Measurements from ENCODE around the gene KCNT2. TPM values are rescaled to one million over a fixed set of nuclear protein-coding genes. Genes with fewer than 3 reads are reported as not detected.
A peak's percentile ranks its signal among the peaks of the same experiment; 100 is the strongest.

KCNT2 gene
- total RNA-seq, 1 experiment from 2014 or later: not detected

GRCh38 chr1:196438329-196438728 lies 169.9 kb downstream of the KCNT2 start:
- intact Hi-C loops (cut with micrococcal nuclease): no loop called here
- Histone ChIP-seq H3K27ac (ENCODE audit: low read depth, low read length) (no peak overlapping the region), H3K27me3 (ENCODE audit: insufficient read depth, low read length) (no peaks in the 10 kb centered on the region), H3K9me2 (ENCODE audit: insufficient read depth) (no peaks in the 10 kb centered on the region), H3K9me3 (ENCODE audit: control insufficient read depth in 1 of 2, insufficient read depth in 1 of 2, low read depth in 1 of 2, low read length in 2 of 2) (no peaks in the 10 kb centered on the region), H3K9ac (ENCODE audit: low read length) (no peak overlapping the region), H2AFZ (ENCODE audit: low read depth, low read length, poor library complexity, severe bottlenecking) (peak overlapping the region; percentile 35), H3K4me3 (replicated peaks in 1 of 2; ENCODE audit: low read depth in 1 of 2, low read length in 2 of 2) (no peak overlapping the region), H3K4me1 (ENCODE audit: control insufficient read depth in 1 of 2, insufficient read depth in 2 of 2, low read length in 2 of 2) (no peaks in the 10 kb centered on the region), H4K20me1 (ENCODE audit: insufficient read depth) (no peaks in the 10 kb centered on the region), H3K79me2 (ENCODE audit: insufficient read depth, low read length) (no peaks in the 10 kb centered on the region), H3K4me2 (ENCODE audit: low read length) (no peak overlapping the region), H3K36me3 (ENCODE audit: control insufficient read depth in 1 of 2, insufficient read depth in 2 of 2, low read length in 2 of 2) (no peaks in the 10 kb centered on the region)
- ChIA-PET RAD21 (ENCODE audit: low non-redundant PET in 1 of 2, low total read pairs in 2 of 2, uncharacterized antibody in 2 of 2, unreplicated experiment in 2 of 2) (no interaction called here), CTCF (no interaction called here), POLR2A (no interaction called here)
- ATAC-seq: no peak
- no peak for TF ChIP-seq MAX (IDR thresholded peaks at IDR 0.05)
- TF ChIP-seq ZFX (IDR thresholded peaks at IDR 0.05): no peak
- no peak for TF ChIP-seq POLR2AphosphoS5 (IDR thresholded peaks at IDR 0.05; ENCODE audit: low read depth, low read length)
- TF ChIP-seq POLR2A (IDR thresholded peaks at IDR 0.05; ENCODE audit: borderline replicate concordance, extremely low read depth, insufficient read depth, insufficient read length): no peak
- no peak for TF ChIP-seq CEBPB (IDR thresholded peaks at IDR 0.05; ENCODE audit: low read depth)
- TF ChIP-seq CBX3 (IDR thresholded peaks at IDR 0.05; ENCODE audit: low read depth): no peak
- TF ChIP-seq, protein P1, sequence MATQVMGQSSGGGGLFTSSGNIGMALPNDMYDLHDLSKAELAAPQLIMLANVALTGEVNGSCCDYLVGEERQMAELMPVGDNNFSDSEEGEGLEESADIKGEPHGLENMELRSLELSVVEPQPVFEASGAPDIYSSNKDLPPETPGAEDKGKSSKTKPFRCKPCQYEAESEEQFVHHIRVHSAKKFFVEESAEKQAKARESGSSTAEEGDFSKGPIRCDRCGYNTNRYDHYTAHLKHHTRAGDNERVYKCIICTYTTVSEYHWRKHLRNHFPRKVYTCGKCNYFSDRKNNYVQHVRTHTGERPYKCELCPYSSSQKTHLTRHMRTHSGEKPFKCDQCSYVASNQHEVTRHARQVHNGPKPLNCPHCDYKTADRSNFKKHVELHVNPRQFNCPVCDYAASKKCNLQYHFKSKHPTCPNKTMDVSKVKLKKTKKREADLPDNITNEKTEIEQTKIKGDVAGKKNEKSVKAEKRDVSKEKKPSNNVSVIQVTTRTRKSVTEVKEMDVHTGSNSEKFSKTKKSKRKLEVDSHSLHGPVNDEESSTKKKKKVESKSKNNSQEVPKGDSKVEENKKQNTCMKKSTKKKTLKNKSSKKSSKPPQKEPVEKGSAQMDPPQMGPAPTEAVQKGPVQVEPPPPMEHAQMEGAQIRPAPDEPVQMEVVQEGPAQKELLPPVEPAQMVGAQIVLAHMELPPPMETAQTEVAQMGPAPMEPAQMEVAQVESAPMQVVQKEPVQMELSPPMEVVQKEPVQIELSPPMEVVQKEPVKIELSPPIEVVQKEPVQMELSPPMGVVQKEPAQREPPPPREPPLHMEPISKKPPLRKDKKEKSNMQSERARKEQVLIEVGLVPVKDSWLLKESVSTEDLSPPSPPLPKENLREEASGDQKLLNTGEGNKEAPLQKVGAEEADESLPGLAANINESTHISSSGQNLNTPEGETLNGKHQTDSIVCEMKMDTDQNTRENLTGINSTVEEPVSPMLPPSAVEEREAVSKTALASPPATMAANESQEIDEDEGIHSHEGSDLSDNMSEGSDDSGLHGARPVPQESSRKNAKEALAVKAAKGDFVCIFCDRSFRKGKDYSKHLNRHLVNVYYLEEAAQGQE (IDR thresholded peaks at IDR 0.05; ENCODE audit: low read depth): no peak
- no peak for TF ChIP-seq SP1 (IDR thresholded peaks at IDR 0.05; ENCODE audit: low read depth)
- BruUV-seq (replicated peaks): no TSS peak
- DNase-seq (ENCODE audit: low read depth, low spot score): no peak

DNA sequence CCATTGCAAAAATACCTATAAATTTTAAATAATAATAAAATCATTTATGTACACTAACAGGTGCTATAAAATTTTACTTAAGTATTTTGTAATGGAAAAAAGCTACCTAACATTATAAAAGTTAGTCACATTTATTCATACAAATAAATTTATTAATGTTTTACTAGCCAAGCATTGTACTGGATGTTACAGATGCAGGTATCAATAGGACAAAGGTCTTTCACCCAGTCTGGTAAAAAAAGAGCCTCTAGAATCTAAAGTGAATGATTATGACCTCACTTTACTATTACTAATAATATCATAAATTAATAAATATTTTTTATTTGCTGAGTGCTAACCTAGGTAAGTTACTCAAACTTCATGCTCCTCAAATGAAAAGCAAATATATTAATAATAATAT lies 170.6 kb downstream of the KCNT2 start:
- H4K20me1 ChIP-seq (ENCODE audit: insufficient read depth): no peaks in the 10 kb centered on the region
- no peaks in the 10 kb centered on the region for H3K4me1 ChIP-seq (ENCODE audit: control insufficient read depth in 1 of 2, insufficient read depth in 2 of 2, low read length in 2 of 2)
- no peak overlapping the region for H3K9ac ChIP-seq (ENCODE audit: low read length)
- ATAC-seq: no peak
- no peaks in the 10 kb centered on the region for H3K36me3 ChIP-seq (ENCODE audit: control insufficient read depth in 1 of 2, insufficient read depth in 2 of 2, low read length in 2 of 2)
- intact Hi-C loops (cut with micrococcal nuclease): no loop called here
- no peak overlapping the region for H3K27ac ChIP-seq (ENCODE audit: low read depth, low read length)
- peak overlapping the region; percentile 35 for H2AFZ ChIP-seq (ENCODE audit: low read depth, low read length, poor library complexity, severe bottlenecking)
- ChIA-PET RAD21 (ENCODE audit: low non-redundant PET in 1 of 2, low total read pairs in 2 of 2, uncharacterized antibody in 2 of 2, unreplicated experiment in 2 of 2) (no interaction called here), POLR2A (no interaction called here), CTCF (no interaction called here)
- TF ChIP-seq, protein P2, sequence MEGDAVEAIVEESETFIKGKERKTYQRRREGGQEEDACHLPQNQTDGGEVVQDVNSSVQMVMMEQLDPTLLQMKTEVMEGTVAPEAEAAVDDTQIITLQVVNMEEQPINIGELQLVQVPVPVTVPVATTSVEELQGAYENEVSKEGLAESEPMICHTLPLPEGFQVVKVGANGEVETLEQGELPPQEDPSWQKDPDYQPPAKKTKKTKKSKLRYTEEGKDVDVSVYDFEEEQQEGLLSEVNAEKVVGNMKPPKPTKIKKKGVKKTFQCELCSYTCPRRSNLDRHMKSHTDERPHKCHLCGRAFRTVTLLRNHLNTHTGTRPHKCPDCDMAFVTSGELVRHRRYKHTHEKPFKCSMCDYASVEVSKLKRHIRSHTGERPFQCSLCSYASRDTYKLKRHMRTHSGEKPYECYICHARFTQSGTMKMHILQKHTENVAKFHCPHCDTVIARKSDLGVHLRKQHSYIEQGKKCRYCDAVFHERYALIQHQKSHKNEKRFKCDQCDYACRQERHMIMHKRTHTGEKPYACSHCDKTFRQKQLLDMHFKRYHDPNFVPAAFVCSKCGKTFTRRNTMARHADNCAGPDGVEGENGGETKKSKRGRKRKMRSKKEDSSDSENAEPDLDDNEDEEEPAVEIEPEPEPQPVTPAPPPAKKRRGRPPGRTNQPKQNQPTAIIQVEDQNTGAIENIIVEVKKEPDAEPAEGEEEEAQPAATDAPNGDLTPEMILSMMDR (IDR thresholded peaks at IDR 0.05 in 2 of 3, conservative IDR thresholded peaks at IDR 0.05 in 1 of 3; ENCODE audit: borderline replicate concordance in 1 of 3, insufficient read depth in 1 of 3, low read depth in 2 of 3, low read length in 2 of 3): no peak
- no peak for TF ChIP-seq RAD21 (IDR thresholded peaks at IDR 0.05; ENCODE audit: low read depth)
- no peak for DNase-seq (ENCODE audit: low read depth, low spot score)
- H3K9me3 ChIP-seq (ENCODE audit: control insufficient read depth in 1 of 2, insufficient read depth in 1 of 2, low read depth in 1 of 2, low read length in 2 of 2): no peaks in the 10 kb centered on the region
- no peaks in the 10 kb centered on the region for H3K27me3 ChIP-seq (ENCODE audit: insufficient read depth, low read length)
- no peaks in the 10 kb centered on the region for H3K79me2 ChIP-seq (ENCODE audit: insufficient read depth, low read length)
- H3K9me2 ChIP-seq (ENCODE audit: insufficient read depth): no peaks in the 10 kb centered on the region
- H3K4me3 ChIP-seq (replicated peaks in 1 of 2; ENCODE audit: low read depth in 1 of 2, low read length in 2 of 2): no peak overlapping the region
- H3K4me2 ChIP-seq (ENCODE audit: low read length): no peak overlapping the region
- BruUV-seq (replicated peaks): no TSS peak

All from HCT116 (cell line).